SK-N-SH treated with all-trans-retinoic acid at 6 μM for 48 hours (cell line): ENCODE results near the gene WDR90.

Experiments used
- ATAC-seq: fragments of 200-7000 bp; cut with Tn5 transposase; 3 replicates; pipeline ENCODE4 v1.9.1; 2020; ENCODE audit warnings: mild to moderate bottlenecking, moderate library complexity
- BACH2 ChIP-seq: fragments of 250-450 bp; sonication (Bioruptor Pico); IDR thresholded peaks from 2 replicates; pipeline ENCODE4 v1.9.0; 2021; ENCODE audit warnings: mild to moderate bottlenecking, borderline replicate concordance
- CSDC2 ChIP-seq: fragments of 250-450 bp; sonication (Bioruptor Pico); IDR thresholded peaks from 2 replicates; pipeline ENCODE4 v1.5.0; 2020; ENCODE audit warnings: mild to moderate bottlenecking, moderate library complexity
- ESRRG ChIP-seq: fragments of 250-450 bp; sonication (Bioruptor Pico); IDR thresholded peaks from 2 replicates; pipeline ENCODE4 v1.6.1; 2021; ENCODE audit warnings: mild to moderate bottlenecking
- GLIS3 ChIP-seq: fragments of 250-450 bp; sonication (Bioruptor Pico); IDR thresholded peaks from 2 replicates; pipeline ENCODE4 v1.5.0; 2020; ENCODE audit warnings: mild to moderate bottlenecking, moderate library complexity
- ISL1 ChIP-seq: fragments of 250-450 bp; sonication (Bioruptor Pico); IDR thresholded peaks from 2 replicates; pipeline ENCODE4 v2.1.2; 2022; ENCODE audit warnings: mild to moderate bottlenecking, moderate library complexity
- PATZ1 ChIP-seq: fragments of 250-450 bp; sonication (Bioruptor Pico); IDR thresholded peaks from 2 replicates; pipeline ENCODE4 v1.8.0; 2020; ENCODE audit warnings: mild to moderate bottlenecking, moderate library complexity, borderline replicate concordance
- POU6F1 ChIP-seq: fragments of 250-450 bp; sonication (Bioruptor Pico); IDR thresholded peaks from 2 replicates; pipeline ENCODE4 v1.8.0; 2021; ENCODE audit warnings: low read depth, mild to moderate bottlenecking, moderate library complexity, borderline replicate concordance
- RARB ChIP-seq: fragments of 250-450 bp; sonication (Bioruptor Pico); IDR thresholded peaks from 2 replicates; pipeline ENCODE4 v1.8.0; 2021; ENCODE audit warnings: mild to moderate bottlenecking, moderate library complexity
- SNAI2 ChIP-seq: fragments of 250-450 bp; sonication (Bioruptor Pico); IDR thresholded peaks from 2 replicates; pipeline ENCODE4 v1.5.0; 2020; ENCODE audit warnings: mild to moderate bottlenecking, moderate library complexity
- TOX ChIP-seq: fragments of 250-450 bp; sonication (Bioruptor Pico); IDR thresholded peaks from 2 replicates; pipeline ENCODE4 v1.8.0; 2021; ENCODE audit warnings: mild to moderate bottlenecking, moderate library complexity, borderline replicate concordance
- TSHZ2 ChIP-seq: fragments of 250-450 bp; sonication (Bioruptor Pico); IDR thresholded peaks from 2 replicates; pipeline ENCODE4 v1.5.0; 2020; ENCODE audit warnings: mild to moderate bottlenecking, moderate library complexity
- ZFP3 ChIP-seq: fragments of 250-450 bp; sonication (Bioruptor Pico); IDR thresholded peaks from 2 replicates; pipeline ENCODE4 v1.5.0; 2020; ENCODE audit warnings: mild to moderate bottlenecking, moderate library complexity
- ZFP30 ChIP-seq: fragments of 450-650 bp; formaldehyde crosslinking; IDR thresholded peaks from 2 replicates; pipeline ENCODE4 v1.5.0; 2022; ENCODE audit warnings: mild to moderate bottlenecking, moderate library complexity
- ZNF565 ChIP-seq: fragments of 450-650 bp; formaldehyde crosslinking; conservative IDR thresholded peaks from 2 replicates; pipeline ENCODE4 v1.5.0; 2020; ENCODE audit warnings: low read depth, mild to moderate bottlenecking, moderate library complexity
- ZNF70 ChIP-seq: fragments of 450-650 bp; formaldehyde crosslinking; IDR thresholded peaks from 2 replicates; pipeline ENCODE4 v1.5.0; 2020; ENCODE audit warnings: mild to moderate bottlenecking, moderate library complexity
- ZNF8 ChIP-seq: fragments of 450-650 bp; formaldehyde crosslinking; IDR thresholded peaks from 2 replicates; pipeline ENCODE4 v1.5.0; 2020; ENCODE audit warnings: mild to moderate bottlenecking, moderate library complexity

The WDR90 gene

GRCh38 chr16:660132-660458 lies 10.9 kb downstream of the WDR90 start (continued):
- TF ChIP-seq POU6F1 (CRISPR knock-in tag) (no peak), BACH2 (CRISPR knock-in tag) (no peak), SNAI2 (CRISPR knock-in tag) (no peak), ZFP30 (CRISPR knock-in tag) (no peak), ZNF70 (no peak), RARB (CRISPR knock-in tag) (no peak), CSDC2 (CRISPR knock-in tag) (no peak), TOX (CRISPR knock-in tag) (no peak), ESRRG (CRISPR knock-in tag) (no peak)

- TF ChIP-seq PATZ1 (CRISPR knock-in tag) (peak; percentile 86), TSHZ2 (CRISPR knock-in tag) (peak; percentile 57; the same call in 1 of the 2 replicates), ZFP30 (CRISPR knock-in tag) (no peak)
- TF ChIP-seq, all 23 proteins: peak for 2
- peak; percentile 93 for ATAC-seq
Observed at GRCh38 chr16:660459-661183, 11.5 kb downstream of the WDR90 start.

- TF ChIP-seq ISL1 (CRISPR knock-in tag), result no peak
- peak; percentile 4; the same call in 2 of the 3 replicates for ATAC-seq
Observed at GRCh38 chr16:661184-661821, 12.1 kb downstream of the WDR90 start.

GRCh38 chr16:662095-662494 lies 12.9 kb downstream of the WDR90 start:
- ATAC-seq, result no peak
- TF ChIP-seq RARB (CRISPR knock-in tag), result no peak
- TF ChIP-seq ISL1 (CRISPR knock-in tag), result no peak
- no peak for TF ChIP-seq ZNF8 (CRISPR knock-in tag)
- TF ChIP-seq BACH2 (CRISPR knock-in tag), result no peak
- no peak for TF ChIP-seq TOX (CRISPR knock-in tag)
- no peak for TF ChIP-seq ZNF565 (CRISPR knock-in tag)
- TF ChIP-seq GLIS3 (CRISPR knock-in tag), result no peak
- no peak for TF ChIP-seq PATZ1 (CRISPR knock-in tag)
- TF ChIP-seq POU6F1 (CRISPR knock-in tag), result no peak
- TF ChIP-seq ZFP3 (CRISPR knock-in tag), result no peak
- no peak for TF ChIP-seq TSHZ2 (CRISPR knock-in tag)
- TF ChIP-seq SNAI2 (CRISPR knock-in tag), result no peak
